Measurements from ENCODE around the gene CNEP1R1. TPM values are rescaled to one million over a fixed set of nuclear protein-coding genes. Genes with fewer than 3 reads are reported as not detected.

Gene CNEP1R1
- total RNA-seq, 1 experiment from 2014 or later, result 18.5 TPM

- no peak overlapping the region for H3K18ac ChIP-seq (ENCODE audit: insufficient read length, low read depth, low read length)
- H3K27me3 ChIP-seq (ENCODE audit: insufficient read depth, low read length), result no peaks in the 10 kb centered on the region
- H2BK120ac ChIP-seq (ENCODE audit: low read depth, low read length, poor library complexity, severe bottlenecking), result no peak overlapping the region
- Mint-ChIP-seq H3K27ac (no peak overlapping the region), H3K27me3 (ENCODE audit: low read depth) (no peaks in the 10 kb centered on the region), H3K9me3 (no peaks in the 10 kb centered on the region; a peak in 2 of 5 replicates), H3K36me3 (ENCODE audit: insufficient read depth in 1 of 3, low read depth in 3 of 3) (peaks cover 6 to 23% (median 16%) of the 10 kb centered on the region in 3 experiments; a peak in 5 of 7 replicates), H3K4me1 (peaks cover 25 to 29% of the 10 kb centered on the region in 2 experiments), H3K4me3 (no peak overlapping the region)
- no peak overlapping the region for H3K14ac ChIP-seq (ENCODE audit: insufficient read depth, low read length)
- H2BK20ac ChIP-seq (ENCODE audit: low read depth, low read length, poor library complexity, severe bottlenecking), result no peak overlapping the region
- H3K79me1 ChIP-seq (ENCODE audit: insufficient read depth, low read depth, low read length, poor library complexity, severe bottlenecking), result peaks cover 9% of the 10 kb centered on the region
- no peaks in the 10 kb centered on the region for H3K4me1 ChIP-seq (ENCODE audit: insufficient read depth, low read length)
- H3K23ac ChIP-seq (ENCODE audit: insufficient read length, low read depth, low read length), result no peak overlapping the region
- H3K23me2 ChIP-seq (ENCODE audit: insufficient read length, low read depth, low read length, poor library complexity, severe bottlenecking), result peaks cover 10% of the 10 kb centered on the region
- no peak overlapping the region for H4K8ac ChIP-seq (replicated peaks; ENCODE audit: insufficient read length, low read depth, low read length)
- H3K9ac ChIP-seq (ENCODE audit: extremely low read depth, insufficient read length, low read length), result no peak overlapping the region
- H3K4me2 ChIP-seq (ENCODE audit: insufficient read depth, insufficient read length, low read length), result no peak overlapping the region
- H2AK5ac ChIP-seq (ENCODE audit: insufficient read length, low read length), result no peak overlapping the region
- no peak overlapping the region for H3T11ph ChIP-seq (ENCODE audit: low read length)
- H2AFZ ChIP-seq (ENCODE audit: low read length), result no peak overlapping the region
- H3K9me3 ChIP-seq (ENCODE audit: control insufficient read depth, low read depth, low read length), result no peaks in the 10 kb centered on the region
- H2BK5ac ChIP-seq (ENCODE audit: insufficient read length, low read length), result no peak overlapping the region
- H4K91ac ChIP-seq (ENCODE audit: insufficient read length, low read depth, low read length), result no peak overlapping the region
- no peak overlapping the region for H4K5ac ChIP-seq (ENCODE audit: insufficient read length, low read depth, low read length)
- H3K4ac ChIP-seq (ENCODE audit: low read depth, low read length), result no peak overlapping the region
- H4K20me1 ChIP-seq (ENCODE audit: control insufficient read depth, insufficient read depth, insufficient read length), result no peaks in the 10 kb centered on the region
- H3K27ac ChIP-seq (ENCODE audit: insufficient read length, low read depth, low read length), result no peak overlapping the region
- WGBS (ENCODE audit: extremely low coverage, insufficient read length, low lambda C conversion rate), result no CpG with 5 or more reads among the region's 1 CpG
- H3K56ac ChIP-seq (ENCODE audit: insufficient read length, low read depth, low read length), result no peak overlapping the region
- H2BK15ac ChIP-seq (ENCODE audit: low read depth, low read length), result no peak overlapping the region
- H3K79me2 ChIP-seq (ENCODE audit: insufficient read depth, low read length), result 0 out of 2 replicates have a peak, but pooled peaks cover 2% of the 10 kb centered on the region
- DNase-seq, result no peak
- TF ChIP-seq CTCF (conservative IDR thresholded peaks at IDR 0.05), result no peak
- no peak overlapping the region for H2BK12ac ChIP-seq (ENCODE audit: insufficient read length, low read depth, low read length)
These were observed 44.0 kb downstream of the CNEP1R1 start for GRCh38 chr16:50069060-50069459.

All from H9 (cell line).